Astrocyte of the cerebellum (primary cell): ENCODE measurements around the gene TSC1.

ENCODE experiments used
- DNase-seq: peaks from one replicate; pipeline ENCODE4 v3.0.0-alpha.2; 2011; ENCODE audit warnings: low read depth
- H3K4me3 ChIP-seq: 2 replicates; pipeline ENCODE4 v1.5.1; 2011; ENCODE audit warnings: mild to moderate bottlenecking, low read depth, low read length, moderate library complexity
- in situ Hi-C: cut with HindIII; loops from 2 replicates; pipeline ENCODE4 v1.10.0; 2017; ENCODE audit warnings: low sequenced_read_pairs
- TF ChIP-seq, protein P1 (sequence below): IDR thresholded peaks from 2 replicates; pipeline ENCODE4 v1.5.1; 2012; ENCODE audit warnings: low read length, low read depth, moderate library complexity, mild to moderate bottlenecking; ENCODE audit errors: missing control alignments

TSC1 gene

DNA sequence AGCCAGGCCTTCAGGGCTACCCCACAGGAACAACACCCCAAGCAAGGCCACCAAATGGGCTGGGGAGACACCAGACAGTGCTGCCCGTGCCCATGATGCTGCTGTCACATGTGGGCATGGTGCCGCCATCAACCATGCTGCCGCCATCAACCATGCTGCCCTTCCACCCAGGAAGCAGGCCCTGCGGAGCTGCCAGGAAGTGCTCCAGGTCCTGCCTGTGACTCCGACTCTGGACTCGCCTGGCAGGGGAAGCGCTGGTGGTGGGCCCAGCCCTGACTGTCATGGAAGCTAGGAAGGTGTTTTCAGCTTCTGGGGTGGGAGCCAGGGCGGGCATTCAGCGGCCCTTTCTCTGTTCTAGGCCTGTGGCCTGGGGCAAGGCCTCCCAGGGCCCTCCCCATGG is 75.2 kb downstream of the TSC1 start:
- no peak for DNase-seq
- in situ Hi-C loops: no loop called here
- TF ChIP-seq, protein P1, sequence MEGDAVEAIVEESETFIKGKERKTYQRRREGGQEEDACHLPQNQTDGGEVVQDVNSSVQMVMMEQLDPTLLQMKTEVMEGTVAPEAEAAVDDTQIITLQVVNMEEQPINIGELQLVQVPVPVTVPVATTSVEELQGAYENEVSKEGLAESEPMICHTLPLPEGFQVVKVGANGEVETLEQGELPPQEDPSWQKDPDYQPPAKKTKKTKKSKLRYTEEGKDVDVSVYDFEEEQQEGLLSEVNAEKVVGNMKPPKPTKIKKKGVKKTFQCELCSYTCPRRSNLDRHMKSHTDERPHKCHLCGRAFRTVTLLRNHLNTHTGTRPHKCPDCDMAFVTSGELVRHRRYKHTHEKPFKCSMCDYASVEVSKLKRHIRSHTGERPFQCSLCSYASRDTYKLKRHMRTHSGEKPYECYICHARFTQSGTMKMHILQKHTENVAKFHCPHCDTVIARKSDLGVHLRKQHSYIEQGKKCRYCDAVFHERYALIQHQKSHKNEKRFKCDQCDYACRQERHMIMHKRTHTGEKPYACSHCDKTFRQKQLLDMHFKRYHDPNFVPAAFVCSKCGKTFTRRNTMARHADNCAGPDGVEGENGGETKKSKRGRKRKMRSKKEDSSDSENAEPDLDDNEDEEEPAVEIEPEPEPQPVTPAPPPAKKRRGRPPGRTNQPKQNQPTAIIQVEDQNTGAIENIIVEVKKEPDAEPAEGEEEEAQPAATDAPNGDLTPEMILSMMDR: no peak
- H3K4me3 ChIP-seq: no peak overlapping the region

DNA sequence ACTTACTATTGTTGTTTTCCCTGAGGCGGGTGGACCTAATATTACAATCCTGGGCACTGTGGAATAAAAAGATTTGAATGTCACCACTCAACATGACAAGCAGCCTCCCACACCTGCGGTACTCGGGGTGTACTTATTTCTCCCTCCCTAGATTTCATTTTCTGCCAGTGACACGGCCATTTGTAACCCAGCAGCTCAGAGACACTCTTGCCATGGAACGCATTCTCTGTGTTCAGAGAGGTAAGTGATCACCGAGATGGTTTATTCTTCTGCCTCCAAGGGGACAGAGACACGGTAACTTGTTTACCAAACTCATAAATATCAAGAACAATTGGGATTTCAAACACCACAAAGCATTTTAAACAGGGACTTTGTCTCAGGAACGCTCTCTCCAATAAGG is 77.5 kb downstream of the TSC1 start:
- in situ Hi-C loops: no loop called here
- TF ChIP-seq, protein P1: no peak
- no peak overlapping the region for H3K4me3 ChIP-seq
- no peak for DNase-seq

DNA sequence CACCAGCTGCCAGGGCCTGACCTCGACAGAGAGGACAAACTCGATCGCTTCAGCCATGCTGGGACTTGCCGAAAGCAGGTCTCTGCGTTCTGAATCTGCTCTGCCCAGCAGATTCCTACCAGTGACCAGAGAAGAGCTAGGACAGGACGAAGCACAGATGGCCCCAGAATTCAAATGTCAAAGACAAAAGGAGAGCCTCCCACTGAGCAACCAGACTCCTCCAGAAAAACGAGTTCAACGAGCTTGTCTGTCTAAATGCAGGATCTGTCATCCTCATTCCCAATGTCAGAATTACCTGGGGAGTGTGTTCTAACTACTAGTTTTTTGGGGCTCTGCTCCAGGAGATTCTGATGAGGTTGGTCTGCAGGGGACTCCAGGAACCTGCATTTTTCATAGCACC is 79.7 kb downstream of the TSC1 start:
- TF ChIP-seq, protein P1: no peak
- in situ Hi-C loops: no loop called here
- no peak for DNase-seq

DNA sequence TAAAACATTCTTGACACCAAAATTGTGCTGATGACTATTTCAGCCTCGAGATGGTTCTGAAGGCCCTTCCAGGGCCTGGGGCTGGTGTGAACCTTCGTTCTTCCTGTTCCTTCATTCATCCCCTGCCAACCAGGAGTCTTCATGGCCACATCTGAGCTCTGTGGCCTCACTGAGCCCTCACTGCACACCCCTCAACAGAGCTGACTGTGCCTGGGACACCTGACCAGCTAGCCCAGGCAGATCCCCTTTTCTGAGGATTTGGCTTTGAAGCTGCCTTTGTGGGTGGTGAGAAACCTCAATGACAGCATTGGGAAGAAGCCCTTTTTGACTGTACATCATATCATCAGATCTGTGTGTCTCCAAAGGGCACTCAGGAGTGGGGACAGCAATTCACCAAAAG is 80.1 kb downstream of the TSC1 start:
- no peak for DNase-seq
- no peak overlapping the region for H3K4me3 ChIP-seq
- TF ChIP-seq, protein P1: no peak
- in situ Hi-C loops: no loop called here

More for the DNA sequence above, 79.7 kb downstream of the TSC1 start:
- H3K4me3 ChIP-seq: no peak overlapping the region

DNA sequence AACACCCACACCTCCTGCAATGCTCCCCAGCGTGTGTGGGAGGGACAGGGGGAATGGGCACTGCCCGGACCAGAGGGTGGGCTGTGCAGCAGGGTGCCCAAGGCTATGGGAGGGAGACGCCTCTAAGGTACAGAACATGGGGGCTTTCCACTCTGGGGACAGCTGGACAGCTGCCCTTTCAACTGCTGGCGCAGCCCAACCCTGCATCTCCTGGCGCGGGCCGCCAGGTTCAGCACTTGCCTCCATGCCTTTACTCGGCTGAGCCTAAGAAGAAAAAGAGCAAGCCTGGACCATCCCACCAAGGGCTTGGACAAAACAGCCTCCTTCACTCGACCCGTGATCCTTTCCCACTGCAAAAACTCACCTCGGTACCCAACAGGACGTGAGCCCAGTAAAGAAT is 81.3 kb downstream of the TSC1 start:
- no peak for DNase-seq
- TF ChIP-seq, protein P1: no peak
- no peak overlapping the region for H3K4me3 ChIP-seq
- in situ Hi-C loops: no loop called here

DNA sequence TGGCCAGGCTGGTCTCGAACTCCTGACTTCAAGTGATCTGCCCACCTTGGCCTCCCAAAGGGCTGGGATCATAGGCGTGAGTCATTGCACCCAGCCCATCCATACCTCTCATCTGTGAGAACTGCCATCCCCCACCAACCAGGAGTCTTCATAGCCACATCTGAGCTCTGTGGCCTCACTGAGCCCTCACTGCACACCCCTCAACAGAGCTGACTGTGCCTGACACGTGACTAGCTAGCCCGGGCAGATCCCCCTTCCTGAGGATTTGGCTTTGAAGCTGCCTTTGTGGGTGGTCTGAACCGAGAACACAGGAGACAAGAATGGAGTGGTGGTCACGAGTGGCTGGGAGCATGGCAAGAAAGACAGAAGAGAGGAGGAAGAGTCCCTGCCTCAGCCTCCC is 81.9 kb downstream of the TSC1 start:
- no peak overlapping the region for H3K4me3 ChIP-seq
- in situ Hi-C loops: no loop called here
- TF ChIP-seq, protein P1: no peak
- no peak for DNase-seq

- no peak overlapping the region for H3K4me3 ChIP-seq
- in situ Hi-C loops: no loop called here
- TF ChIP-seq, protein P1: no peak
- DNase-seq: no peak
These were observed 82.8 kb downstream of the TSC1 start for GRCh38 chr9:132861666-132862065.
